PFSK-1 (cell line): ENCODE results near the gene PNCK.

Source experiments
- FOXP2 ChIP-seq: optimal IDR thresholded peaks from 2 replicates; pipeline ENCODE3; 2011; ENCODE audit warnings: borderline replicate concordance, control low read depth, inconsistent platforms; ENCODE audit not compliant: insufficient read depth; ENCODE audit errors: extremely low read length, extremely low read depth
- POLR2AphosphoS5 ChIP-seq: IDR thresholded peaks from 2 replicates; pipeline ENCODE4 v1.6.1; 2012; ENCODE audit warnings: low read depth, mild to moderate bottlenecking, control low read depth, low read length, moderate library complexity
- REST ChIP-seq, 2 experiments: IDR thresholded peaks; 2 replicates each; pipeline versions ENCODE4 v1.6.1 to v1.8.0; 2011 to 2012; ENCODE audit warnings: low read depth in 2 of 2, low read length in 2 of 2, control low read depth in 1 of 2, inconsistent platforms in 1 of 2, mild to moderate bottlenecking in 1 of 2, moderate library complexity in 1 of 2; ENCODE audit not compliant: insufficient read depth in 1 of 2
- SIN3A ChIP-seq: IDR thresholded peaks from 2 replicates; pipeline ENCODE4 v1.6.1; 2012; ENCODE audit warnings: mild to moderate bottlenecking, low read length, moderate library complexity, borderline replicate concordance; ENCODE audit not compliant: insufficient read depth
- TAF1 ChIP-seq: IDR thresholded peaks from 2 replicates; pipeline ENCODE4 v1.6.1; 2012; ENCODE audit warnings: low read length, control low read depth, borderline replicate concordance; ENCODE audit not compliant: insufficient read depth

The PNCK gene

GRCh38 chrX:153647461-153648357, 25.9 kb downstream of the PNCK start:
- TF ChIP-seq SIN3A = no peak
- TF ChIP-seq FOXP2 = no peak
- TF ChIP-seq POLR2AphosphoS5 = no peak
- no peak for TF ChIP-seq TAF1
- TF ChIP-seq REST (IDR thresholded peaks at IDR 0.05; ENCODE audit: insufficient read depth in 1 of 2, low read depth in 2 of 2, low read length in 2 of 2) = no peak

- TF ChIP-seq POLR2AphosphoS5 = no peak
- no peak for TF ChIP-seq TAF1
- no peak for TF ChIP-seq REST (IDR thresholded peaks at IDR 0.05; ENCODE audit: insufficient read depth in 1 of 2, low read depth in 2 of 2, low read length in 2 of 2)
- TF ChIP-seq FOXP2 = no peak
- no peak for TF ChIP-seq SIN3A
Observed at GRCh38 chrX:153646620-153647373, 26.8 kb downstream of the PNCK start, which contains the start of gene DUSP9. Gene DUSP9, plus strand, starts transcription at chrX:153647203. Its CDS starts 751 bp downstream, at chrX:153647954.

GRCh38 chrX:153645921-153646488, 27.6 kb downstream of the PNCK start:
- no peak for TF ChIP-seq POLR2AphosphoS5
- TF ChIP-seq TAF1 = no peak
- TF ChIP-seq FOXP2 = no peak
- TF ChIP-seq REST (IDR thresholded peaks at IDR 0.05; ENCODE audit: insufficient read depth in 1 of 2, low read depth in 2 of 2, low read length in 2 of 2) = no peak
- TF ChIP-seq SIN3A = no peak

GRCh38 chrX:153645151-153645550, 28.5 kb downstream of the PNCK start:
- TF ChIP-seq SIN3A = no peak

- TF ChIP-seq SIN3A = no peak
- no peak for TF ChIP-seq REST (IDR thresholded peaks at IDR 0.05; ENCODE audit: insufficient read depth in 1 of 2, low read depth in 2 of 2, low read length in 2 of 2)
- no peak for TF ChIP-seq FOXP2
- no peak for TF ChIP-seq TAF1
- no peak for TF ChIP-seq POLR2AphosphoS5
Observed at GRCh38 chrX:153644356-153645125, 29.1 kb downstream of the PNCK start.
